GM08714 (cell line): ENCODE measurements around the gene RAB17.

ENCODE experiments used
- H3K4me3 ChIP-seq: fragments of 200-500 bp; sonication (Bioruptor generic); 2 replicates; pipeline ENCODE4 v1.5.1; 2014; ENCODE audit warnings: mild to moderate bottlenecking, low read length, inconsistent platforms
- ZNF274 ChIP-seq: IDR thresholded peaks from 2 replicates; pipeline ENCODE4 v1.6.1; 2012; ENCODE audit warnings: mild to moderate bottlenecking, low read depth, low read length

The RAB17 gene

DNA sequence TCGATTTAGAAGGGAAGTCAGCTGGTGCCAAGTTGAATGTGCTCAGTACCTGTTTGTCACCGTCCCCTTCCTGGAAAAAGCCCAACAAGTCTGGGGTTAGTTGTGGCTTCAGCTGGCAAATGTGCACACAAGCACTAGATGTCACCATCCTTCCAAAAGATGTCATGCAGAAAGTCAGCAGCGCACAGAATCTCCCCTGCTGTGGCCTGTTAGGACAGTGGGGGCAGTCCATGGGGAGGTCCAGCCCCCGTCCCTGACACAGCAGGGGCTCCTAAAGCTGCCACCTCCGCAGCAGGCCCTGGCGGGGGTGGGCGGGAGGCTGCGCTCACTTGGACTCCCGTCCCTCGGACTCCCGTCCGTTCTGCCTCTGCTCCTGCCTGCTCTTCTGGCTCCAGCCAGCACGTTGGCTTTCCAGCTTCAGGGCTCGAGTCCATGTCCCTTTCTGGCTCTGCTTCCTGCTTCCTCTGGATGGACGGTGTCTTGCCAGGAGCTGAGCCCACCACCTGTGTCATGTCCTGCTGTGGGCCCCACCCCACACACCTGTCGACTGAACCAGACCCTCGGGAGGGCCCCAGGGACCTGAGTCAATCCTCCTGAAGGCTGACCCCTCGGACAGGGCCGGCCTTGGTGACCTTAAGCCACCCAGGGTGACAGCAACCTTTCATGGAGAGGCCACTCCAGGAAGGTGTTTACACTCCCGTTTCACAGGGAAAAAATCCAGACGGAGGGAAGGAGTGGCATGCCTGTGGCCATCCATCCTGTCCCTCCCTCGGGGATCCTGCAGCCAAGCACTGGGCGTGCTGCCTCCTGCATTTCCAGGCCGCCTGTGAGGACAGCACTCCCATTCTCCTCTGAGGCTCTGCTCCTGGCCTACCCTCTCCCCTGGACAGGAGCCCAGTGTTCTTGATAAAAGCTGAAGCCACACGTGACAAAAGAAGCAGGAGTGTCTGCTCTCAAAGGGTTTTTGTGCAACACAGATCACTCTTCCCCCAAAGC lies 8.5 kb downstream of the RAB17 start:
- no peak overlapping the region for H3K4me3 ChIP-seq
- no peak for TF ChIP-seq ZNF274

DNA sequence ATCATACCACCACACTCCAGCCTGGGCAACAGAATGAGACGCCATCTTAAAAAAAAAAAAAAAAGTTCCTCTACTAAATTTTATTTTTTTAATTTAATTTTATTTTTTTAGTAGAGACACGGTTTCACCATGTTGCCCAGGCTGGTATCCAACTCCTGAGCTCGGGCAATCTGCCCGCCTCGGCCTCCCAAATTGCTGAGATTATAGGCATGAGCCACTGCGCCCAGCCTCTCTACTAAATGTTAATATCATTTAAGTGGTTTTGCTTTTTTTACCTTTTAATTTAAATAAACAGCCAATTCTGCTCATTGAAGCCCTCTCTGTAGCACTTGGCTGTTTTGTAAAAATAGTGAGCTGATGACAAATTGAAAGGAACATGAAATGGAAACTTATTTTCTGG lies 9.2 kb downstream of the RAB17 start:
- no peak for TF ChIP-seq ZNF274
- no peak overlapping the region for H3K4me3 ChIP-seq

DNA sequence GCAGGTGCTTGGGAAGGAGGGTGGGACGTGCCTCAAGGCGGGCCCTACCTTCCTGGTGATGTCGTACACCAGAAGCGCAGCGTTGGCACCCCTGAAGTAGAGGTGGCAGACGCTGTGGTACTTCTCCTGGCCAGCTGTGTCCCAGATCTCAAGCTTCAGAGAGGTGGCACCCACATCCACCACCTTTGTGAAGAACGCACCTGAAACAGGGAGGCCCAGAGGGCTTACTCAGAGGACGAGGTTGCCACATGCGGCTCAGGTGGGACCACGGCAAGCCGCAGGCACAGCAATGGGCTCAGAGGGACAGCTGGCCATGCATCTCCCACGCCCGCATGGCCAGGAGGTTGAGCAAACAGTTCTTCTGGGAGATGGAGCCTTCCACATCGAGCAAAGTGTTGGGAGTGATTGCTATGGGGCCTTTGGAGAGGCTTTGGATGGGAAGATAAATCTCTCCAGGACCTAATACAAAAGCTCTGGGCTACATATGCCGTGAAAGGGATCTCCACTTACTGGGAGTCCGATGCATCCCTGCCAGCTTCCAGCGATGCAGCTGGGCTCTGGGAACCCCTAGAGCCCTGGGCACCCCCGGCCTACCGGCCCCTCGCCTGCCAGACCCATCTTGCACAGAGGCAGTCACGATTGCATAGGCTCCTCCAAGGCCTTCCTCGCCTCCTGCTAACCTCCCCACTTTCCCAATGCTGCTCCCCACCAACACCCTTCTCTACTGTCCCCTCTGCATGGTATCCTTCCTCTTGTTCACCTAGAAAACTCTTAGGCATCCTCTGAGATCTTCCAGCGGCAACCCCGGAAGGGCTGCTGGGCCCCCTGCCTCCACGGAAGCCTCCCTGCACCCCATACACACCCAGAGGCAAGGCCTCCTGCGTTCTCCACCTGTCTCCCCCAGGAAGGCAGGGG lies 12.3 kb downstream of the RAB17 start:
- no peak overlapping the region for H3K4me3 ChIP-seq
- TF ChIP-seq ZNF274, result no peak

DNA sequence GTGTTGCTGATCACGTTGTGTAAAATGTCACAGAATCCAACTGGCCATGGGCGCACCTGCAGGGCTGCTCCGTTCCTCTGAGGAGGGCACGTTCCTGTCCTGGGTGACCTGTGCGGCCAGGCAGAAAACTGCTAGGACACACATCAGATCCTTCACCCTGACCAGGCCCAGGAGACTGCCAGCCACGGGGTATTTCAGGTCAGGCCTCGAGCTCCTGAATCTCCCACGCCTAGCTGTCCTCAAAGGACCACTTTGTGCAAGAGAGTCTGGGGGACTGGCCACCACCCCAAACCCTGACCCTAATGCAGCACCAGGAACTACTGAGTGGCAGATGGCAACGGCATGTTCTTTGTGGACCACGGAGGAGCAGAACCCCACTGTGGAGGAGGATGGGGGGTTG lies 13.1 kb downstream of the RAB17 start:
- no peak for TF ChIP-seq ZNF274
- no peak overlapping the region for H3K4me3 ChIP-seq

DNA sequence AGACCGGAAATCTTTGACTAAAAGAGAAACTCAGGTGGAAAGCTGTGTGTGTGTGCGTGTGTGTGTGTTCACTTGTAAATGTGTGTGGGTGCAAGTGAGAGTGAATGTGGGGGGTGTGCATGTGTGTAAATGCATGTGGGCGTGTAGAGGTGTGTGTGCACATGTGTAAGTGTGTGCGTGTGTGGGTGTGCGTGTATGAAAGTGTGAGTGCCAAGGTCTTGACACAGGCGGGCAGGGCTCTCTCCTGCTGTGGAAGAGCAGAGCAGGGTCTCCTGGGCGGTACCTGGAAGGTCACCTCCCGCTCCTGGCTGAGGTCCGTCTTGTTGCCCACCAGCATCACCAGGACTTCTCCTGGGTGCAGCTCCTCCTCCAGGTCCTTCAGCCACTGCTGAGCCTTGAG lies 13.6 kb downstream of the RAB17 start:
- no peak overlapping the region for H3K4me3 ChIP-seq
- TF ChIP-seq ZNF274, result no peak

DNA sequence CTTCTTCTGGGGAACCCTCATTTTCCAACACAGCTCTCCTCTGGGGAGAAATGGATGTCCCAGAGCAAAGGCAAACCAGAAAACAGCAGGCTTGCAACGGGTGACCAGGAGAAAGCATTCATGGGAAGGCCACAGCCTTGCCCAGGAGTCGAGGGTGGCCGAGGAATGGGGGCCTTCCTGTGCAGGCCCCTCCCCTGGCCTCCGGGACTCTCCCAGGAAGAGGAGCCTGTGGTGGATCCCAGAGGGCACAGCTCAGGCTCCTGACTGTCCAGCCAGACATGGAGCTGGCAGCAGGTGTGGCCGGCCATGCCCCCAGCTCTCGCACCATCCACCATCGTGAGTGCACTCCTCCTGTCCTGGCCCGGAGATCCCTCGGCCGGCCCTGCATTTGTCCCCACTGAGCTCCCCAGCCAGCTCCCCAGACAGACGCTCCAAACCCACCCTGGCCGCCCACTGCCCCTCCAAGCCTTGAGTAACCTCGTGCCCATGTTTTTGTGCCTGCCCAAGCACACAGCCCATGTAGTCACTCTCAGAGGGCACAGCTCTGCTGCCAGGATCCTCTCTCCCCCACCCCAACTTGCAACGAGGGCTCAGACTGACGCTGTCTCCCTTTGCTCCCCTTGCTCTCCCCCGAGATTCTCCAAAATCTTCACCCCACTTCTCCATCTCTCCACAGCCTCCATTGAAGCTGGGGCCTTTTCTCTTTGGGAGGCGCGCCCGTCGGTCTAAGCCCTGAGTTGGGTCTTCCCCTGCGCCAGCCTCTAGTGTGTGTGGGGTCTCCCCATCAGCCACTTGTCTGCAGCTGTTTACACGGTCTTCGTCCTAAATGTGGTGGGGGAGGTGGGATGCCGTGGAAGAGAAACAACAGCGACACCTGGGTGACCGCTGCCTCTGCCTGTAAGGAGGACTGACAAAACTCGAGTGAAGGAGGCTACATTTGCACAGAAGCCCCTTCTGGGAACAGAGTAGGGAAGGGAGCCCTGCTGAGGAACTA lies 14.4 kb downstream of the RAB17 start:
- H3K4me3 ChIP-seq, result no peak overlapping the region
- no peak for TF ChIP-seq ZNF274

DNA sequence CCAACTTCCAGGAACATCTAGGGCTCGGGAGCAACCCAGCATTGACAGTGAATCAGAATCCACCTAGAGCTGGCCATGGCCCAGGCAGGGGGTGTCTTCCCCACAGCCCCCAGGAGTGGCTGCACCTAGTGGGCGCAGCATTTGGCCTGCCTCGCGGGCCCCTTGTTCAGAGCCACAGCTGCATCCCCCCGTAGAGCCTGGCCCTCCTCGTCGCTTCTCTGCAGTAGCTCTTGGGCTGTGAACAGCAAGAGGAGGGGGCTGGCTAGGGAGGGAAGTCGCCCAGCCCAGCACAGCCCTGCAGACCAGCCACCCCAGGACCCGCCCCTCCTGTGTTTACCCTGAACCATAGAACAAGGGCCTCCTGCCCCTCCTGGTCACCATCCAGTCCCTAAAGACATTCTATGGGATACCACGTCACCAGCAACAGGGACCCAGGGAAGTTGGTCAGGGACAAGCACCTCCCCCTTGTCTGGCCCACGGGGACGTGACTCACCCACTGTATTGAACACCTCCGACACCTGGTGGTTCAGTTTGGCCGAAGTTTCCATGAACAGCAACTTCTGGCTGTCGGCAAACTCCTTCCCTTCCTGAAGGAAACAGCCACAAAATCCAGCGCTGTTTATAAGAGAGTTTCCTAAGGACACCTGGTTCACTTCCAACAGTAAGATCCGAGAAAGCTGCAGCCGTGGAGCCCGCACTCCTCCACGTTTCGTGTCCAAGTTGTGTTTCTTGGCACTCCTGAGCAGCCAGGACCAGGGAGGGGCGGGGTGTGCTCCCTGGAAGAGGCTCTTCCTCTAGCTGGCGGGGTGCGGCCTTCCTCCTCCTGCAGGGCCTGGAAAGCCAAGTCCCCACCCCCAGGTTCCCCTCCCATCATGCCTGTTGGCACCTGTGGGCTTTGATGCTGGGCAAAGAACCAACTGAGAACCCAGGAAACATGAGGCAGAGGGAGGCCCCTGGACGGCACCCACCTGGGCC lies 15.4 kb downstream of the RAB17 start:
- TF ChIP-seq ZNF274, result no peak
- H3K4me3 ChIP-seq, result no peak overlapping the region

DNA sequence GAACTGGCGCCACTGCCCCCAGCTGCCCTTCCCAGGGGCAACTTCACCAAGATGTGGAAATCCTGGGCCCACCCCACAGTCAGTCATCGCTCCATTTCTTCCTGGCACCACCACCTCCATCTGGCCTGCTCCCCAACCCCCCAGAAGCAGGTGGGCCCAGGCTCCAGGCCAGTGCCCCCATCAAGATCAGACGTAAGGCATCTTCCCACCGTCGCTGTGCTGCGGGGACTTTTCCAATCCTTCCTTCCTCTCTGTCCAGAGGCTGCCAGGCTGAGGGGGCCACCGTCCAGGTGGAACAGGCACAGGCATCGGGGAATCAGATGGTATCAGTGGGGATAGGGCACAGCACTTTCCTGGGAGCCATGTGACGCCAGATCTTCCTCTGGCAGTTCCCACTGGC lies 16.1 kb downstream of the RAB17 start:
- no peak overlapping the region for H3K4me3 ChIP-seq
- no peak for TF ChIP-seq ZNF274

DNA sequence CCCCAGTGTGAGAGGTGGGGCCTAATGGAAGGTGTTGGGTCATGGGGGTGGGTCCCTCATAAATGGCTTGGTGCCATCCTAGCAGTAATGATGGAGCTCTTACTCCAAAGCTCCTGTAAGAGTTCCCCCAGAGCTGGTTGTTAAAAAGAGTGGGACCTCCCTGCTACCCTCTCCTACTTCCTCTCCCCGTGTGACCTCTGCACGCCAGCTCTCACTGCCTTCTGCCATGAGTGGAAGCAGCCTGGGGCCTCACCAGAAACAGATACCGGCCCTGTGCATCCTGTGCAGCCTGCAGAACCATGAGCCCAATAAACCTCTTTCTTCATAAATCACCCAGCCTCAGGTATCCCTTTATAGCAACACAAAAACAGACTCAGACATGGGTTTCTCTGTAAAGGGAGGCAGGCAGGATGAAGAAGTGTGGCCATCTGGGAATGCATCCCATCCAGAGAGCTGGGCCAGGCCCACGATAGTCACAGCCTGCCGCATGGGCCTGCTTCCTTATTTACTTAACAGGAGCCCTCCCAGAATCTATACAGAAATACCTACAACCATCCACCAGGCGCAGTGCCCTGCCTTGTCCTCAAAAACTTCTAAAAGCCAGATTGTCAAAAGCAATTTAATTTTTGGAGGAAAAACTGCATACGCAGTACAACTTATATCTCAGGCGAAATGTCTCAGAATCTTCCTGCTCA lies 16.7 kb downstream of the RAB17 start:
- no peak for TF ChIP-seq ZNF274
- no peak overlapping the region for H3K4me3 ChIP-seq

DNA sequence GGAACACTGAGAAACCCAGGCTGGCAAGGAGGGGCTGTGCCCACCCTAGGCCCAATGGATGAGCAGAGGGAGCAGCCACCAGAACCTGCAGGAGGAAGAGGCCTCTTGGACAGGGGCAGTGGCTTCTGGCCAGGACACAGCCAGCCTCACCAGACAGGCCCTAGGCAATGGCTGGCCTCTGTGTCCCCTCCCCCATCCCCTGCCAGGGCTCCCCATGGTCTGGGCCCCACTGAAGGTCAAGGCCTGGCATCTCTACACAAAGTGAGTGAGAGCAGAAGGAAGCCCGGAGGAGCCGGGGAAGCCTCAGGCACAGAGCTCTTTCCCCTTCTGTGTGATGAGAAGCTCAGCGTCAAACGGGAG lies 17.8 kb downstream of the RAB17 start:
- TF ChIP-seq ZNF274, result no peak
- H3K4me3 ChIP-seq, result no peak overlapping the region

DNA sequence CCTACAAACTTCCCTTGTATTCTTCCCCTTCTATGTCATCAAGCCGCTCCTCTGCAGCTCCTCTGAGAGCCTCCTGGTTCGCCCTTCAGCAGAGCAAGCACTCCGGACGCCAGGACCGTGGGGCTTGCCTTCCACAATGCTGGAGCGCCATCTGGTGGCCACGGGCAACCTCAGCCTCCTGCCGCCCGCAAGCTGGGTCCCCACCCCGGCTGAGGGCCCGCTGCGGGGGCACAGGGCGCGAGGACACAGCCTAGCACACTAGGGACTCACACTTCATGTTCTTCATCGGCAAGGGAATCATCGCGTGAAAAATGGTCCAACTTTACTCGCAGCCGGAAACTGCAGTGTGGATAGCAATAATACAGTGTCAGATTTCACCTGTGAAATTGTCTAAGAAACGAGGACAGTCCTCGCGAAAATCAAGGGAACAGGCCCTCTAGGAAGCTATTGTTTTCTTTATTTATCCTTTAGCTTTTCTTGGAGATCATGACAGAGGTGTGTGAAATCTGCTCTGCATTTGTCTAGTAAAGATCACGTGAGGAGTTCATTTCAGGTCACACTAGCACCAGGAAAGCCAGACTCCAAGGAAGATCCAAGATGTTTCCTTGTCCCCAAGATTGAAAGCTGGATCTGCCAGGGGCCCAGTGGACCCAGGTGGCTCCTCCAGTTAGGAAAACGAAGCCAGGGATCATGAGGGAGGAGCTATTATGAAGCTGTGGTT lies 18.4 kb downstream of the RAB17 start:
- no peak overlapping the region for H3K4me3 ChIP-seq
- no peak for TF ChIP-seq ZNF274
